HCEC 1CT (cell line): ENCODE data around the gene RMC1.
"Not testable (repeated sequence)": the region's sequence is repeated elsewhere in the genome, so short reads cannot be mapped to it uniquely, and the experiment has no call there.

Experiments used
- DNase-seq: peaks from one replicate; pipeline ENCODE4 v3.0.0-alpha.2; 2017

RMC1 gene

GRCh38 chr18:23503038-23503962 is at the start of gene RMC1:
RMC1 (plus strand) TSS chr18:23503511; CDS start chr18:23503619, 108 bp downstream.
- peak; percentile 92 for DNase-seq

GRCh38 chr18:23453680-23454058 is 49.6 kb upstream of the RMC1 start:
- DNase-seq, result peak; percentile 42

GRCh38 chr18:23456835-23457234 is 46.5 kb upstream of the RMC1 start:
- DNase-seq, result no peak

DNA sequence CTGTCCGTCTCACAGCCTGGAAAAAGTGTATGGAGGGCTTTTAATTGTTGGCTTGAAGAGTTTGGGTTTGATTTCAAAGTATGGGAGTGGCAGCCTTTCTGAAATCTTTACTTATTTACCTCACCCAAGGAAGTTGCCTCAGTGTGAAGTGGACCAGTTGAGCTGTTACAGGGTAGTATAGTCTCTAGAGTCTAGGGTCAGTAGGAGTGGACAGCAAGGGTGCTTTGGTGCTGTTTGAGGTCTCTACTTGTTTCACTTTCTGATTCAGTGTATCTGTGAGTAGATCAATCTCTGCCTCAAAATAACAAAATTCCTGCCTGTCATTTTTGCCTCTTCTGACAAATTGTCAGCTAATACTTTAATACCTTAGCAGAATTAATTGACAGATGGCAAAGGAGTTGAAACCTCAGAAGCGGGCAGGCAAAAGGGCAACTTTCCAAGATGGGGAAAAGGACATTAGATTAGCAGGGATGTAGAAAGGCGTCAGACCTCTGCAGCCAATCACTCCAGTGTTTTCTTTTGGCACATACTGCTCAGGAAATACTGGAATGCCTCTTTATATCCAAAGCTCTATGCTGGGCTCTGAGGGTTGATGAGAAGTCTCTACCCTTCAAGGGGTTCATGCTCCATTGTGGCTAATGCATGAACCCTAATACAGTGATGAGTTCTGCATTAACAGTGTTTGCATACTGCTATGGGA is 44.3 kb upstream of the RMC1 start:
- DNase-seq, result no peak

- DNase-seq, result no peak
These were observed 43.8 kb upstream of the RMC1 start for GRCh38 chr18:23459530-23459921.

- DNase-seq, result no peak
These were observed 42.7 kb upstream of the RMC1 start for GRCh38 chr18:23460285-23461273.

- DNase-seq, result no peak
These were observed 40.4 kb upstream of the RMC1 start for GRCh38 chr18:23462876-23463275.

- DNase-seq, result no peak
These were observed 34.4 kb upstream of the RMC1 start for GRCh38 chr18:23468753-23469459.

GRCh38 chr18:23470620-23471387 is 32.5 kb upstream of the RMC1 start:
- no peak for DNase-seq

DNA sequence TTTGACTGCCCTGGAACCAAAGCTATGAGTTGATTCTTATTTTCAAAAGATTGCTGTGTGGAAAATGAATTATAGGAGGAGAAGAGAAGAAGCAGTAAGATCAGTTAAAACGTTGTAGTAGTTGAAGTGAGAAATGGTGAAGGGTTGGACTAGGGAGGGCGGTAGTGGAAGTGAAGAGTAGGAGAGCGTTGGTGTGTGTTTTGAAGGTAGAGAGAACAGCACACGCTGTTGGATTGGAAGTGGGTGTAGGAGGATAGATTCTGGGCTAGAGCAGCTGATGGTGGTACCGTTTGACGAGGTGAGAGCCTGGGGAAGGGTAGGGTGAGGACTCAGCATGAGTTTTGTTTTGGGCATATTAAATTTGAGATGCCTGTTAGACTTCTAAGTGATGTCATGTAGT is 31.8 kb upstream of the RMC1 start:
- no peak for DNase-seq

- no peak for DNase-seq
These were observed 23.3 kb upstream of the RMC1 start for GRCh38 chr18:23479829-23480505.

GRCh38 chr18:23484561-23485182 is 18.6 kb upstream of the RMC1 start:
- no peak for DNase-seq

GRCh38 chr18:23485386-23485785 is 17.9 kb upstream of the RMC1 start:
- no peak for DNase-seq

GRCh38 chr18:23487738-23488570 is 15.4 kb upstream of the RMC1 start:
- peak; percentile 18 for DNase-seq

GRCh38 chr18:23489586-23489985 is 13.7 kb upstream of the RMC1 start:
- DNase-seq, result not testable (repeated sequence)

- no peak for DNase-seq
These were observed 9.7 kb upstream of the RMC1 start for GRCh38 chr18:23493654-23494053.

DNA sequence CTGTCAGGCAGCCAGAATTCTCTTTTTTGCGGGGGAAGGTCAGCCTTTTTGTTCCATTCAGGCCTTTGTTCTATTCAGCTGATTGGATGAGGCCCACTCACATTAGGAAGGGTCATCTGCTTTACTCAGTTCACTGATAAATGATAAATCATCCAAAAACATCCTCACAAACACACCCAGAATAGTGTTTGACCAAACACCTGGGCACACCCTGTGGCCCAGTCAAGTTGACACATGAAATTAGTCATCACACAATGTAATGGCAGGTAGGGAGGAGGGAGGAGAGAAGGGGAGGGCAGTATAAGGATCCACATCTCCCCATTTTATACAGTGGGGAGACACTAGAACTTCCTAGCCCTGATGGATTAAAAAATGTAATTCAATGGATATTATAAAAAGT is 8.3 kb upstream of the RMC1 start:
- no peak for DNase-seq

DNA sequence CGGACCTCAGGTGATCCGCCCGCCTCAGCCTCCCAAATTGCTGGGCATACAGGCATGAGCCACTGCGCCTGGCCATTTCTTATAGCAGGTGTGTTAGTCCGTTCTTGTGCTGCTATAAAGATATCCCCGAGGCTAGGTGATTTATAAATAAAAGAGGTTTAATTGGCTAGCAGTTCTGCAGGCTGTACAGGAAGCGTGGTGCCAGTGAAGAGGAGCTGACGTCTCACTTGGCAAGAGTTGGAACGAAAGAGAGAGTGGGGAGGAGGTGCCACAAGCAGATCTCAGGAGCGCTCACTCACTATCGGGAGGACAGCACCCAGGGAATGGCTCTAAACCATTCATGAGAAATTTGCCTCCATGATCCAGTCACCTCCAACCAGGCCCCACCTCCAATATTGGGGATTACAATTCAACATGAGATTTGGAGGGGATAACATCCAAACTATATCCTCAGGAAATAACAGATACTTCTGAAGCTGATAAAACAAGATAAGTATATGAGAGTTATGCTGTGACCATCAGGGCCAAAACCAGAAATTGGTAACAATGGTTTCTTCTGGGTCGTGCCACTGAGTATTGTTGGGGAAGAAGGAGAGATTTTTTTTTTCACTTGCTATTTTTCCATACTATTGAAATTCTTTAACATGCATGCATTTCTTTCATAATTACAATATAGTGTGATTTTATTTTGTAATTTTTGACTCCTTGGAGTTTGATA is 7.4 kb upstream of the RMC1 start:
- no peak for DNase-seq

DNA sequence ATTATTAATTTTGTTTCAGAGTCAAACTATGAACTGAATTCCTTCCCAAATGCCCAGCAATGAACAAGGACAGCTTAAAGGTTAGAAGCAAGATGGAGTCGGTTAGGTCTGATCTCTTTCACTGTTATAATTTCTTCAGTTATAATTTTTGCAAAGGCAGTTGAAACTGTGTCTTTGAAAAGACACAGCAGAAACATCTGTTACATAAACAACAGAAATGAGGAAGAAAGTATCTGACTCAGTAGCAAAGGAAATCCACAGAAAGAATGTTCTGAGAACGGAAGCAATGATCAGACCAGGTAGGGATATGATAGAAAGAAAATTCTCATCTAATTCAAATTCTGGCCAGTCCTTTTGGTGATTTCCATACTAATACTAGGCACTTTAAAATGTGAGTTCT is 5.2 kb upstream of the RMC1 start:
- DNase-seq, result no peak
